Astrocyte of the hippocampus (primary cell): Measurements from ENCODE around the gene RRP8.

Experiments
- DNase-seq: peaks from one replicate; pipeline ENCODE4 v3.0.0; 2011; ENCODE audit warnings: low read depth, low spot score

Gene RRP8

GRCh38 chr11:6599881-6600390, 3.5 kb downstream of the RRP8 start:
- DNase-seq: no peak

- DNase-seq: no peak
Observed at GRCh38 chr11:6599449-6599848, 4.0 kb downstream of the RRP8 start.

GRCh38 chr11:6598555-6598954, 4.9 kb downstream of the RRP8 start:
- no peak for DNase-seq

- DNase-seq: no peak
Observed at GRCh38 chr11:6596239-6596877, 7.1 kb downstream of the RRP8 start.

GRCh38 chr11:6594142-6594768, 9.2 kb downstream of the RRP8 start:
- no peak for DNase-seq

- DNase-seq: no peak
Observed at GRCh38 chr11:6588018-6588417, 15.4 kb downstream of the RRP8 start.

- DNase-seq: no peak
Observed at GRCh38 chr11:6587360-6587953, 16.0 kb downstream of the RRP8 start.

- DNase-seq: no peak
Observed at GRCh38 chr11:6586434-6587359, 16.7 kb downstream of the RRP8 start.

- no peak for DNase-seq
Observed at GRCh38 chr11:6584528-6584927, 18.9 kb downstream of the RRP8 start.

- no peak for DNase-seq
Observed at GRCh38 chr11:6583584-6583983, 19.8 kb downstream of the RRP8 start.

- no peak for DNase-seq
Observed at GRCh38 chr11:6579681-6580080, 23.7 kb downstream of the RRP8 start.

GRCh38 chr11:6578134-6578533, 25.3 kb downstream of the RRP8 start:
- DNase-seq: no peak

GRCh38 chr11:6576471-6577373, 26.7 kb downstream of the RRP8 start:
- peak; percentile 95 for DNase-seq

- no peak for DNase-seq
Observed at GRCh38 chr11:6574816-6575715, 28.4 kb downstream of the RRP8 start.

GRCh38 chr11:6572215-6572614, 31.2 kb downstream of the RRP8 start:
- DNase-seq: peak; percentile 90

- DNase-seq: no peak
Observed at GRCh38 chr11:6571434-6572008, 31.9 kb downstream of the RRP8 start.

GRCh38 chr11:6570691-6571427, 32.6 kb downstream of the RRP8 start:
- DNase-seq: no peak

- no peak for DNase-seq
Observed at GRCh38 chr11:6569706-6570105, 33.7 kb downstream of the RRP8 start.
